Common myeloid progenitor, CD34-positive (primary cell): Measurements from ENCODE around the gene VASP.

Source experiments
- CTCF ChIA-PET: fragments of 350-600 bp; sonication (Branson Sonifier 250); formaldehyde crosslinking; loops from one replicate; lab custom pipeline; 2021; ENCODE audit warnings: antibody characterized with exemption; lab: Charles Lee
- POLR2A ChIA-PET: fragments of 350-600 bp; sonication (Branson Sonifier 250); formaldehyde crosslinking; loops from one replicate; lab custom pipeline; 2021; ENCODE audit warnings: antibody characterized with exemption; lab: Charles Lee
- DNase-seq, 3 donors: peaks; one replicate each; pipeline versions ENCODE4 v3.0.0 to v3.0.0-alpha.2; 2013
- H3K27ac ChIP-seq, 2 experiments: 1 replicate in 1 of 2; 2 replicates in 1 of 2; pipeline ENCODE4 v1.7.0; 2013; ENCODE audit warnings: inconsistent platforms in 2 of 2, low read length in 2 of 2, mild to moderate bottlenecking in 2 of 2, low read depth in 1 of 2, moderate library complexity in 1 of 2; ENCODE audit not compliant: severe bottlenecking in 2 of 2, insufficient read depth in 1 of 2, poor library complexity in 1 of 2
- H3K27me3 ChIP-seq, 5 experiments: replicated peaks in 2 of 5; 1 replicate in 3 of 5; 2 replicates in 2 of 5; pipeline versions ENCODE4 v1.6.1 to v1.7.0; 2013; ENCODE audit warnings: low read length in 4 of 5, mild to moderate bottlenecking in 2 of 5, moderate library complexity in 2 of 5, inconsistent platforms in 1 of 5; ENCODE audit not compliant: insufficient read depth in 5 of 5, control insufficient read depth in 4 of 5
- H3K36me3 ChIP-seq, 4 experiments: 1 replicate in 2 of 4; 2 replicates in 2 of 4; pipeline versions ENCODE4 v1.6.1 to v1.7.0; 2013; ENCODE audit warnings: low read length in 3 of 4, control low read depth in 1 of 4, mild to moderate bottlenecking in 1 of 4; ENCODE audit not compliant: control insufficient read depth in 4 of 4, insufficient read depth in 4 of 4
- H3K4me1 ChIP-seq, 4 experiments: 1 replicate in 3 of 4; 2 replicates in 1 of 4; pipeline versions ENCODE4 v1.6.1 to v1.7.1; 2013; ENCODE audit warnings: low read length in 3 of 4, mild to moderate bottlenecking in 3 of 4, control low read depth in 1 of 4, inconsistent platforms in 1 of 4, moderate library complexity in 1 of 4; ENCODE audit not compliant: control insufficient read depth in 4 of 4, insufficient read depth in 4 of 4; ENCODE audit errors: control extremely low read depth in 1 of 4
- H3K4me3 ChIP-seq, 7 experiments: 1 replicate in 4 of 7; 2 replicates in 3 of 7; pipeline versions ENCODE4 v1.5.1 to v1.7.0; 2013; ENCODE audit warnings: mild to moderate bottlenecking in 7 of 7, low read length in 6 of 7, moderate library complexity in 6 of 7, inconsistent platforms in 2 of 7, low read depth in 2 of 7, control low read depth in 1 of 7; ENCODE audit not compliant: insufficient read depth in 4 of 7, control insufficient read depth in 1 of 7; ENCODE audit errors: extremely low read depth in 1 of 7
- H3K9me3 ChIP-seq, 5 experiments: 1 replicate in 4 of 5; 2 replicates in 1 of 5; pipeline versions ENCODE4 v1.6.1 to v1.7.1; 2013; ENCODE audit warnings: low read length in 4 of 5, mild to moderate bottlenecking in 2 of 5, inconsistent platforms in 1 of 5, low read depth in 1 of 5, moderate library complexity in 1 of 5; ENCODE audit not compliant: control insufficient read depth in 4 of 5, insufficient read depth in 2 of 5; ENCODE audit errors: control extremely low read depth in 1 of 5
- WGBS: methylation state at CpG from one replicate; pipeline ENCODE4 v1.1.5; 2013; ENCODE audit not compliant: insufficient coverage; 5-methylcytosine and 5-hydroxymethylcytosine counted together

The VASP gene

GRCh38 chr19:45500918-45501729, 6.2 kb upstream of the VASP start:
- Histone ChIP-seq H3K4me3 (no peak overlapping the region), H3K4me1 (peaks cover 3 to 42% (median 33%) of the 10 kb centered on the region in 4 experiments), H3K9me3 (peaks cover 0 to 2% (median 0%) of the 10 kb centered on the region in 5 experiments), H3K27ac (no peak overlapping the region), H3K27me3 (peaks cover 0 to 30% (median 16%) of the 10 kb centered on the region in 5 experiments), H3K36me3 (no peaks in the 10 kb centered on the region)
- 96% methylated on average over 5 of the region's 8 CpGs for WGBS
- DNase-seq: no peak
- POLR2A ChIA-PET: no interaction called here
- CTCF ChIA-PET: interaction anchor here (1.0 to 1.7 kb wide), 3 partner anchors 9 to 57 kb away, joined by 3 to 4 read pairs (median 3); no protein-coding TSS in a partner anchor

- ChIA-PET CTCF (interaction anchor here (1.0 kb wide), 1 partner anchor 10 kb away, joined by 3 read pairs; no protein-coding TSS in a partner anchor), POLR2A (no interaction called here)
- Histone ChIP-seq H3K27ac (no peak overlapping the region), H3K36me3 (no peaks in the 10 kb centered on the region), H3K27me3 (peaks cover 0 to 26% (median 14%) of the 10 kb centered on the region in 5 experiments), H3K9me3 (peaks cover 0 to 2% (median 0%) of the 10 kb centered on the region in 5 experiments), H3K4me3 (no peak overlapping the region), H3K4me1 (peaks cover 4 to 41% (median 30%) of the 10 kb centered on the region in 4 experiments)
- 86% methylated on average over 1 of the region's 2 CpGs for WGBS
- DNase-seq: no peak
Observed at GRCh38 chr19:45501730-45502014, 5.6 kb upstream of the VASP start.

- 80% methylated on average over 1 of the region's 5 CpGs for WGBS
- ChIA-PET POLR2A (no interaction called here), CTCF (interaction anchor here (1.0 kb wide), 1 partner anchor 10 kb away, joined by 3 read pairs; no protein-coding TSS in a partner anchor)
- no peak overlapping the region for H3K27ac ChIP-seq
- H3K4me3 ChIP-seq: no peak overlapping the region
- peaks cover 4 to 42% (median 30%) of the 10 kb centered on the region in 4 experiments for H3K4me1 ChIP-seq
- H3K27me3 ChIP-seq: peaks cover 0 to 26% (median 14%) of the 10 kb centered on the region in 5 experiments
- DNase-seq: peak in 1 of 3 donors; percentile 23
- H3K9me3 ChIP-seq: peaks cover 0 to 2% (median 0%) of the 10 kb centered on the region in 5 experiments
- H3K36me3 ChIP-seq: no peaks in the 10 kb centered on the region
Observed at GRCh38 chr19:45502111-45502510, 5.2 kb upstream of the VASP start.

GRCh38 chr19:45503909-45504308, 3.4 kb upstream of the VASP start:
- DNase-seq: no peak
- POLR2A ChIA-PET: no interaction called here
- CTCF ChIA-PET: interaction anchor here (1.3 to 3.3 kb wide), 2 partner anchors 9 to 40 kb away, joined by 3 to 18 read pairs; partner anchors contain the start of gene RTN2
- Histone ChIP-seq H3K4me1 (peaks cover 4 to 34% (median 24%) of the 10 kb centered on the region in 4 experiments), H3K4me3 (no peak overlapping the region), H3K9me3 (peaks cover 0 to 2% (median 0%) of the 10 kb centered on the region in 5 experiments), H3K27ac (no peak overlapping the region), H3K27me3 (peaks cover 0 to 13% (median 9%) of the 10 kb centered on the region in 5 experiments), H3K36me3 (no peaks in the 10 kb centered on the region)
- 96% methylated on average over 5 of the region's 9 CpGs for WGBS

- CTCF ChIA-PET: interaction anchor here (0.7 to 3.3 kb wide), 8 partner anchors 10 to 121 kb away, joined by 3 to 18 read pairs (median 5); partner anchors contain the start of gene RTN2
Observed at GRCh38 chr19:45505151-45505995, 1.9 kb upstream of the VASP start.

GRCh38 chr19:45505996-45506245, 1.4 kb upstream of the VASP start:
- Histone ChIP-seq H3K4me3 (peak overlapping the region in 6 of 7 experiments; percentile 65 to 97 (median 94)), H3K36me3 (no peaks in the 10 kb centered on the region), H3K4me1 (peaks cover 4 to 48% (median 33%) of the 10 kb centered on the region in 4 experiments), H3K27ac (peak overlapping the region in 1 of 2 experiments; percentile 86), H3K27me3 (peaks cover 0 to 2% (median 0%) of the 10 kb centered on the region in 5 experiments), H3K9me3 (no peaks in the 10 kb centered on the region)
- DNase-seq: no peak
- CTCF ChIA-PET: interaction anchor here (0.8 to 3.3 kb wide), 5 partner anchors 10 to 66 kb away, joined by 3 to 18 read pairs (median 8); partner anchors contain the start of gene RTN2
- WGBS: 81% methylated on average over 2 of the region's 5 CpGs
- POLR2A ChIA-PET: no interaction called here

More at GRCh38 chr19:45505151-45505995, 1.9 kb upstream of the VASP start:
- peak overlapping the region in 1 of 7 experiments; percentile 97 for H3K4me3 ChIP-seq
- H3K9me3 ChIP-seq: no peaks in the 10 kb centered on the region
- H3K4me1 ChIP-seq: peaks cover 4 to 44% (median 30%) of the 10 kb centered on the region in 4 experiments
- WGBS: 90% methylated on average over 4 of the region's 8 CpGs
- peaks cover 0 to 2% (median 0%) of the 10 kb centered on the region in 5 experiments for H3K27me3 ChIP-seq
- H3K36me3 ChIP-seq: no peaks in the 10 kb centered on the region
- peak overlapping the region in 1 of 2 experiments; percentile 86 for H3K27ac ChIP-seq
- POLR2A ChIA-PET: no interaction called here
- no peak for DNase-seq
